Tibial nerve (tissue), 4 donors: Measurements from ENCODE around the gene CWF19L2. TPM values are rescaled to one million over a fixed set of nuclear protein-coding genes. Genes with fewer than 3 reads are reported as not detected.

Source experiments
- DNase-seq, 2 donors: peaks; one replicate each; pipeline ENCODE4 v3.0.0-alpha.2; 2019; ENCODE audit warnings: low spot score in 2 of 2
- H3K27ac ChIP-seq, 4 donors: fragments of 200-600 bp; sonication (generic) in 3 of 4; one replicate each; pipeline ENCODE4 v1.5.1; 2017 to 2019; ENCODE audit warnings: mild to moderate bottlenecking in 1 of 4
- H3K27me3 ChIP-seq, 2 donors: fragments of 200-600 bp; sonication (generic) in 1 of 2; one replicate each; pipeline versions ENCODE4 v1.5.1 to v1.6.0; 2017 to 2019
- H3K36me3 ChIP-seq, 3 donors: fragments of 200-600 bp; sonication (generic); one replicate each; pipeline ENCODE4 v1.5.1; 2018 to 2019
- H3K4me1 ChIP-seq, 4 donors: fragments of 200-600 bp; sonication (generic) in 3 of 4; one replicate each; pipeline ENCODE4 v1.5.1; 2017 to 2019
- H3K4me3 ChIP-seq, 4 donors: fragments of 200-600 bp; sonication (generic) in 3 of 4; one replicate each; pipeline ENCODE4 v1.5.1; 2017 to 2019; ENCODE audit warnings: mild to moderate bottlenecking in 1 of 4, moderate library complexity in 1 of 4
- H3K9me3 ChIP-seq, 4 donors: fragments of 200-600 bp; sonication (generic) in 3 of 4; one replicate each; pipeline ENCODE4 v1.5.1; 2017 to 2019
- EP300 ChIP-seq, 2 donors: sonication (generic); formaldehyde crosslinking; IDR thresholded peaks; one replicate each; pipeline ENCODE4 v1.6.1; 2017; ENCODE audit warnings: antibody characterized with exemption in 2 of 2, mild to moderate bottlenecking in 1 of 2
- POLR2A ChIP-seq, 2 donors: fragments of 450-650 bp; IDR thresholded peaks; one replicate each; pipeline ENCODE4 v1.6.1; 2017; ENCODE audit warnings: antibody characterized with exemption in 2 of 2, mild to moderate bottlenecking in 2 of 2, moderate library complexity in 2 of 2
- WGBS, 2 donors: methylation state at CpG; one replicate each; pipeline ENCODE4 v1.1.5; 2018; 5-methylcytosine and 5-hydroxymethylcytosine counted together
- total RNA-seq, 4 donors: library from RNA; depleted of rRNA; stranded (reverse); fragments of >200 nt; gene quantifications; one replicate each; pipeline ENCODE4 v1.1.0, GENCODE V29; 2016
- TF ChIP-seq, protein P1 (sequence below), 5 experiments: fragments of 200-600 bp in 3 of 5; fragments of 450-650 bp in 2 of 5; sonication (generic) in 3 of 5; IDR thresholded peaks; one replicate each; pipeline ENCODE4 v1.5.1; 2016 to 2019; ENCODE audit warnings: antibody characterized with exemption in 5 of 5, mild to moderate bottlenecking in 3 of 5, moderate library complexity in 2 of 5

The CWF19L2 gene
- total RNA-seq, 4 donors from 2014 or later, result 28.0 to 40.5 (median 32.5) TPM

DNA sequence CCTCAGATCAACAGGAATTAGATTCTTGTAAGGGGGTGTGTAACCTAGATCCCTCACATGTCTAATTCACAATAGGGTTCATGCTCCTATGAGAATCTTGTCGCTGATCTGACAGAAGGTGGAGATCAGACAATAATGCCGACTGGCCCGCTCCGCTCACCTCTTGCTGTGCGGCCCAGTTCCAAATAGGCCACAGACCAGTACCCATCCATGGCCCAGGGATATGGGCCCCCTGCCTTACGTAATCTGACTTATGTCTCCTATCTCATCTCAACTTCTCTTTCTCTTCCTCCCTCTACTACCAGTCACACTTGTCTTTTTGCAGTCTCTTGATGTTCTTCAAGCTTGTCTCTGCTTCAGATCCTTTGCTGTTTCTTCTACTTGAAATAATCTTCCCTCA is 70.0 kb downstream of the CWF19L2 start:
- 86 to 96% methylated on average over 6 of the region's 6 CpGs for WGBS, 2 donors
- no peak overlapping the region for H3K4me3 ChIP-seq
- no peaks in the 10 kb centered on the region for H3K9me3 ChIP-seq
- H3K27me3 ChIP-seq, result no peaks in the 10 kb centered on the region
- no peak overlapping the region for H3K27ac ChIP-seq
- peaks cover 0 to 5% (median 0%) of the 10 kb centered on the region in 4 donors for H3K4me1 ChIP-seq
- DNase-seq, result no peak
- H3K36me3 ChIP-seq, result peaks cover 0 to 64% (median 15%) of the 10 kb centered on the region in 3 donors
- TF ChIP-seq POLR2A (IDR thresholded peaks at IDR 0.05) (no peak), EP300 (IDR thresholded peaks at IDR 0.05) (no peak)
- TF ChIP-seq, protein P1, sequence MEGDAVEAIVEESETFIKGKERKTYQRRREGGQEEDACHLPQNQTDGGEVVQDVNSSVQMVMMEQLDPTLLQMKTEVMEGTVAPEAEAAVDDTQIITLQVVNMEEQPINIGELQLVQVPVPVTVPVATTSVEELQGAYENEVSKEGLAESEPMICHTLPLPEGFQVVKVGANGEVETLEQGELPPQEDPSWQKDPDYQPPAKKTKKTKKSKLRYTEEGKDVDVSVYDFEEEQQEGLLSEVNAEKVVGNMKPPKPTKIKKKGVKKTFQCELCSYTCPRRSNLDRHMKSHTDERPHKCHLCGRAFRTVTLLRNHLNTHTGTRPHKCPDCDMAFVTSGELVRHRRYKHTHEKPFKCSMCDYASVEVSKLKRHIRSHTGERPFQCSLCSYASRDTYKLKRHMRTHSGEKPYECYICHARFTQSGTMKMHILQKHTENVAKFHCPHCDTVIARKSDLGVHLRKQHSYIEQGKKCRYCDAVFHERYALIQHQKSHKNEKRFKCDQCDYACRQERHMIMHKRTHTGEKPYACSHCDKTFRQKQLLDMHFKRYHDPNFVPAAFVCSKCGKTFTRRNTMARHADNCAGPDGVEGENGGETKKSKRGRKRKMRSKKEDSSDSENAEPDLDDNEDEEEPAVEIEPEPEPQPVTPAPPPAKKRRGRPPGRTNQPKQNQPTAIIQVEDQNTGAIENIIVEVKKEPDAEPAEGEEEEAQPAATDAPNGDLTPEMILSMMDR (IDR thresholded peaks at IDR 0.05), result no peak

DNA sequence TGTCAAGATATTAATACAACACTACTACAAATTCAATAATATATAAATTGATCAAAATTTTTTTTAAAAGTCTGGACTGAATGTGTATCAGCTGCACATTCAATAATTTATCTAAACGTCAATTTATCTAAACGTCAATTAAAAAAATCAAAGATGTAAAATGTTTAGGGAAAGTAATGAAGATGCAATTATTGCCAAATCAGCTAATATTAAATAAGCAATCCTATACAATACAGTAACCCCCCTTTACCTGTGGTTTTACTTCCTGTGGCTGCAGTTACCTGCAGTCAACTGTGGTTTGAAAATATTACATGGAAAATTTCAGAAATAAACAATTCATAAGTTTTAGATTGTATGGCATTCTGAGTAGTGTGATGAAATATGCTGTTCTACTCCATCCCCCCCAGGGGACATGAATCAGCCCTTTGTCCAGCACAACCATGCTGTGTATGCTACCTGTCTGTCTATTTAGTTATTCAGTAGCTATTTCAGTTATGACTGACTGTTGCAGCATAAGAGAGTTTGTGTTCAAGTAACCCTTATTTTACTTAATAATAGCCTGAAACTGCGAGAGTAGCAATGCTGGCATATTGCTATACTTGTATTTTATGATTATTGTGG is 72.2 kb downstream of the CWF19L2 start:
- Histone ChIP-seq H3K36me3 (peaks cover 0 to 44% (median 4%) of the 10 kb centered on the region in 3 donors), H3K4me3 (no peak overlapping the region), H3K27ac (no peak overlapping the region), H3K9me3 (no peaks in the 10 kb centered on the region), H3K4me1 (peaks cover 0 to 5% (median 0%) of the 10 kb centered on the region in 4 donors), H3K27me3 (no peaks in the 10 kb centered on the region)
- TF ChIP-seq, protein P1 (IDR thresholded peaks at IDR 0.05), result no peak
- TF ChIP-seq EP300 (IDR thresholded peaks at IDR 0.05) (no peak), POLR2A (IDR thresholded peaks at IDR 0.05) (no peak)
- no peak for DNase-seq
- WGBS, 2 donors, result 84% methylated on average over 3 of the region's 3 CpGs

GRCh38 chr11:107384144-107384852 is 73.3 kb downstream of the CWF19L2 start:
- TF ChIP-seq POLR2A (IDR thresholded peaks at IDR 0.05) (no peak), EP300 (IDR thresholded peaks at IDR 0.05) (no peak)
- TF ChIP-seq, protein P1 (IDR thresholded peaks at IDR 0.05), result no peak
- WGBS, 2 donors, result 86 to 97% methylated on average over 1 of the region's 1 CpG
- Histone ChIP-seq H3K4me1 (peaks cover 0 to 5% (median 0%) of the 10 kb centered on the region in 4 donors), H3K36me3 (peaks cover 0 to 34% (median 0%) of the 10 kb centered on the region in 3 donors), H3K4me3 (no peak overlapping the region), H3K27ac (no peak overlapping the region), H3K27me3 (no peaks in the 10 kb centered on the region), H3K9me3 (no peaks in the 10 kb centered on the region)
- DNase-seq, result no peak

DNA sequence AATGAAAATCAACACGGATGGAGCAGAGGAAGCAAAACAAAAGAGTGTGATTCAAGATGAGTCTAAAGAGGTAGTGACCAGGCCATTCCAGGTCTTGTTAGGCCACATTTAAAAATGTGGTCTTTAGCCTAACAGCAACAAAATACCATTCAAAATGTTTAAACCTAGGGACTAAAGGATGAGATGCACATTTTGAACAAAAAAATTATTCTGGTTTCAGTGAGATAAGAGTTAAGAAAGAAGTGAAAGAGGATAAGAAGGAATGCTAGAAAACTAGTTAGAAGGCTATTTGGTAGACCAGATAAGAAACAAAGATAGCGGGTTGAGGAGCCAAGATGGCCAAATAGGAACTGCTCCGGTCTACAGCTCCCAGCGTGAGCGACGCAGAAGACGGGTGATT is 85.2 kb downstream of the CWF19L2 start:
- Histone ChIP-seq H3K36me3 (no peaks in the 10 kb centered on the region), H3K4me3 (no peak overlapping the region), H3K9me3 (no peaks in the 10 kb centered on the region), H3K27me3 (no peaks in the 10 kb centered on the region), H3K4me1 (no peaks in the 10 kb centered on the region), H3K27ac (no peak overlapping the region)
- DNase-seq, result no peak
- TF ChIP-seq, protein P1 (IDR thresholded peaks at IDR 0.05), result no peak
- TF ChIP-seq EP300 (IDR thresholded peaks at IDR 0.05) (no peak), POLR2A (IDR thresholded peaks at IDR 0.05) (no peak)
- 80 to 83% methylated on average over 7 of the region's 7 CpGs for WGBS, 2 donors

- Histone ChIP-seq H3K36me3 (no peaks in the 10 kb centered on the region), H3K9me3 (no peaks in the 10 kb centered on the region), H3K27ac (no peak overlapping the region), H3K27me3 (no peaks in the 10 kb centered on the region), H3K4me3 (no peak overlapping the region), H3K4me1 (no peaks in the 10 kb centered on the region)
- 0 to 19% methylated on average over 1 of the region's 1 CpG for WGBS, 2 donors
- no peak for DNase-seq
- no peak for TF ChIP-seq POLR2A (IDR thresholded peaks at IDR 0.05)
- no peak for TF ChIP-seq EP300 (IDR thresholded peaks at IDR 0.05)
- TF ChIP-seq, protein P1 (IDR thresholded peaks at IDR 0.05), result no peak
Observed at GRCh38 chr11:107370390-107370789, 87.2 kb downstream of the CWF19L2 start.
